ENCODE results near the gene KCNN3.

KCNN3 gene

GRCh38 chr1:154769193-154769895 is 100.7 kb downstream of the KCNN3 start:
- DNase-seq, result no peak

DNA sequence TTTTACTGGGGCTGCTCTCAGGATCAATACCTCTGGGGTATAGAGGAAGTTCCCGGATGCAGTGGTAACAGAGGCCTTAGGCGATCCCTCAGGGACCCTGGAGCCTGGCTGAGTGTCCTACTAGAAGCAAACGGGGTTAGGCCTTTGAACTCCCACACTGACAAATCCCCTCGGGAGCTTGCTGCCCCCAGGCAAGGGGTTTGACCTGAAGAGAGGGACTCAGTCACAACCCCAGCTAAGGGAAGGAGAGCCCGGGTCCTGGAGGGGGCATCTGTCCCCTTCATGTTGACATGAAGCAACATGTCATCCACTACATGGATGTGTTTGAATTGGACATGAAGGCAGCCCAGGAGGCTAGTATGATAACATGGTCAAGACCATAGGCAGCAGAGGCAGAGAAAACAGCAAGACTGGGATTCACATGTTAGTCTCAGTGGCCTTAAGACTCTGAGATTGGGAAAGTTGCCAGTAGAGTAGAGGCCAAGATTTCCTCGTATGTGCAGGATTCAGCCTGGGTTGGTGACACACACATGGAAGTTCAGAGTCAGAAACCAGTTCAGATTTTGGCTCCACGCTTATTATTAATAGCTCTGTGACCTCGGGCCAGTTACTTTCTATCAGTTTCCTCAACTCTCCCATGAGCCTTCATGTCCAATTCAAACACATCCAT is 101.5 kb downstream of the KCNN3 start:
- DNase-seq, result no peak

DNA sequence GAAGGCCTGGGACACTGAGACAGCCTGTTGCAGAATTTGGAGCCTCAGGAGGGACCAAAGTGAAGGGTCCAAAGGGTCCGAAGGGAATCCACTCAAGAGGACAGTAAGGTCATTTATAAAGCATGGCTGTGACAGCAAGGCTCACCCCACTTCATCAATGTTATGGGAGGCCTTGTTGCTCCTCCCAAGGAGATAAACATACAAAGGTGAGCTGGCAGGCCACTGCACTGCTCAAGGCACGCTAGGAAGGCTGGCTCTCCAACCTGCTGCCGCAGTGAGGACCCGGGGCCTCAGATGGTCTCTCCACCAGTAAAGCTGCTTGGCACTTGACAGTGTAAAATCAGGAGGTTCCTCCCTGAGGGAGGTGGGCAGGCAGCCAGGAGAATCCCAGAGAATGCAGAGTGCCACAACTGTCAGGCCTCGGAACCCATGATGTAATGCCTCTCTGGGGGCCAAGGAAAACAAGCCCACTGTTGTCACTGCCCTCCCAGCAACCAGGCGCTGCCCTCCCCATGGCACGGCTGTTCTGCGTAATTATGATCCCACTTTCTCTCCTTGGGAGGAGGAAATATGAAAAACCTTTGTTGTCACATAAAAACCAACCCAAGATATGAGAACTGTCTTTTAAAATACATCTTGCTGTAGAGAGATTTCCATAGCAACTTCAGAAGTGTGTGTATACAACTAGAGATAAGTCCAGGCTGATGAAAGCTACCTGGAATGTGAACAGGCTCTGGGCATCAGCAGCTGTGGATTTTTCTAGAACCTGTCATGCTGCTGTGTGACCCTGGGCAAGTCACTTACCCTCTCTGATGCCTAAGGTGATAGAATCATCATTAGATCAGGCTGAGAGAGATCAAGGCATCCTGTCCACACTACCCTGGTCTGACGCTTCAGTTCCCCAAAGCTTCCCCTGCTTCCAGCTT is 102.5 kb downstream of the KCNN3 start:
- DNase-seq, result no peak

DNA sequence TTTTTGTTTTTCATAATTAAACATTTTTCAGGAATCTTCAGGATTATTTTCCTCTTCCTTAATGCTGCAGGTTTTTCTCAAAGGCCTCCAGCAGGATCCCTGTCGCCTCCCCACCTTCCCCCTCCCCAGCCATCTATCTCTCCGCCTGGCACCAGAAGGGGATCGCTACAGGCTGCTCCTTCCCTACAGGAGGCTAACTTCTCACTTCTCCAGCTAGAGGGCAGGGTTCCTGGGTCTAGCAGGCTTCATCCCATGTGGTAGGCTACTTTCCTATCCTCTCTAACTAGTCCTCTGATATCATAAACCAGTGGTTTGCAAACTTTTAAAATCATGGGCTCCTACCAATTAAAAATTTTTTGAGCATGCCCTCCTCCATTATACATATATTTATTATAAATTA is 104.1 kb downstream of the KCNN3 start:
- no peak for DNase-seq

GRCh38 chr1:154764773-154765172 is 105.3 kb downstream of the KCNN3 start:
- no peak for DNase-seq

- DNase-seq, result no peak
These were observed 105.9 kb downstream of the KCNN3 start for GRCh38 chr1:154764181-154764580.

DNA sequence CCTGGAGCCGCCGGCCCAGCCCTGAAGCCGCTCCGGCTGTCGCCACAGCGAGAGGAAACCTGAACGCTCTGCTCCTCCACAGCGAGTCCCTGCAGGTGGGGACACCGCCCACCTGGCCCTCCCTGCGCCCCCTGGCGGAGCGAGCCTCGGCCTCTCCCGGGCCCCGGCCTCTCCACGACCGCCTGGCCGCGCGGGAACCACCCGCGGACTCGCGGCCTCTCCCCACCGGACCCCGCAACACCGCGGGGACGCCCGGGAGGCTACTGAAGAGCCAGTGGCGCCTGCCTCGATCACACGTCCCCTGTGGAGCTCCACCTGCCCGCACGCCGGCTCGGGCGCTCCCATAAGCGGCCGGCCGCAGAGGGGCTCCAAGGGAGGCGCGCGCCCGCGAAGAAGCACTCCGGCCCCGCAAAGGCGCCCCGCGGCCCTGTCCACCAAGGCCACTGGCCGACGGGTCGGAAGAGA is 109.6 kb downstream of the KCNN3 start:
- peak; percentile 20 for DNase-seq

- DNase-seq, result no peak
These were observed 110.3 kb downstream of the KCNN3 start for GRCh38 chr1:154759793-154760192.

DNA sequence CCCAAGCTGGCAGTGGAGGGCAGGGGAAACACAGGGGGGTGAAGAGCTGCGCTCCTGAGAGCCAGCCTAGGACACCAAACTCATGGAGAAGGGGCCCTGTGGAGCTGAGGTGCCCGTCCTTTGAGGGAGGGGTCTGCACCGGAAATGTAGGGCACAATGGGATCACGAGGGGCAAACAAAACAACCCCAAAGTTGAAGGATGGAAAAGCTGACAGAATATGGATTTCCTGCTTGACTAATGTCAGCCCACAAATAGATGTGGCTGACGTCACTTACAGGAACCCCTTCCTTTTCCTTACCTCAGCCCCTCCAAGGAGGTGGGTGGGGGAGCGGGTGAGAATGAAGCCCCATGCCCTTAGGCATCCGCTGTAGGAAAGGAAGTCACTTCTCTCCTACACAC is 110.9 kb downstream of the KCNN3 start:
- DNase-seq, result no peak

- no peak for DNase-seq
These were observed 111.7 kb downstream of the KCNN3 start for GRCh38 chr1:154758346-154758745.

DNA sequence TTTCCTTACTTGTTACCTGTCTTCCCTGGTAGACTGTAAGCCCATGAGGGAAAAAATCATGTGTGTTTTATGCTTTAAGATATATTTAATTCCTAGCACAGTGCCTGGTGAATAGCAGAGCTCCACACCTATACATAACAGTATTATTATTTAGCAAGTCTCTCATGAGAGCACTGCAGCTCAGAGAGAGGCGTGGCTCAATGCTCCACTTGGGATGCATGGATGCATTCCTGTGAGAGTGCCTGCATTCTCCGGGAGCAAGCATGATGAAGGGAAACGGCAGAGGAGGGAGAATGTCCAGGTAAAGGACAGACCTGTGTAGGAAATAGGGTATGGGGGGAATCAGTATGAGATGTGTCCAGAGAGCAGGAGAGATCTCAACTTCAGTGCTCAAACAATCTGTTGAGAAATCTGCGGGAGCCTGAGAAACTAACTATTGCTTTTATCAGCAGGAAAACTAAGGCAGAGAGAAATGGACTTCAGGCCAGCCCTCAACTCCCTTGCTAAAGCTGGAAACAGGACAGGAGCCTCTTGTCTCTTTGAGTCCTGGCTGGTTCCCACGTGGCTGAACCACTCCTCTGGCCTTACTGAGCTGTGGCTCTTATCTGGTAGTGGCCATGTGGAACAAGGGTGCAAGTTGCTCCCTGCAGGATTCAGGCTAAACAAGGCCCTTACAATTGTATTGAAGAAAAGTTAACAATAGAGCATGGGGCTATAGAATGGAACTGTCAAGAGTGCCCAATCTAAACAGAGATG is 113.1 kb downstream of the KCNN3 start:
- DNase-seq, result no peak

- no peak for DNase-seq
These were observed 114.0 kb downstream of the KCNN3 start for GRCh38 chr1:154755858-154756730.

GRCh38 chr1:154753426-154753825 is 116.7 kb downstream of the KCNN3 start:
- DNase-seq, result no peak

- DNase-seq, result no peak
These were observed 117.6 kb downstream of the KCNN3 start for GRCh38 chr1:154752273-154753030.

DNA sequence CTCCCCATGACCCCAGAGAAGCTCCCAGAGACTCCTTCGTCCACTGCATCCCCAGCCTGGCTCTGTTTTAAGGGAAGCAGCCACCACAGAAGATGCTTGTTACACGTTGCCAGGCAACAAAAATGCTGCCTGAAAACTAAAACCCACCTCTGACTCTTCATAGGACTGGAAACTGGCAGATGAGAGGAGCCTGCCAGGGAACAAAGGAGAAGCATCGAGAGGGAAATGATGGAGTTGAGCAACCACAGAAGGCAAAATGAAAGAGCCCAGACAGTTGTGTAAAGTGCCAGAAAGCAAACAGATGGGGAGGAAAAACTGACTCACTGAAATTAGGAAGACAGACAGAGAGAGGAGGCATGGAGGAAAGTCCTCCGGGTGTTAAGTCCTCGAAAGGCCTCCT is 118.4 kb downstream of the KCNN3 start:
- no peak for DNase-seq

GRCh38 chr1:154750681-154751665 is 119.1 kb downstream of the KCNN3 start:
- DNase-seq, result no peak

GRCh38 chr1:154749078-154749760 is 120.9 kb downstream of the KCNN3 start:
- DNase-seq, result no peak

GRCh38 chr1:154748405-154748775 is 121.7 kb downstream of the KCNN3 start:
- DNase-seq, result no peak

All from NCI-H2029 treated with DMSO at 0.1 percent for 48 hours (cell line).